ENCODE results near the gene SPPL3. TPM values are rescaled to one million over a fixed set of nuclear protein-coding genes. Genes with fewer than 3 reads are reported as not detected.

The SPPL3 gene
- total RNA-seq, 2 experiments from 2014 or later = 38.3 to 43.4 TPM

DNA sequence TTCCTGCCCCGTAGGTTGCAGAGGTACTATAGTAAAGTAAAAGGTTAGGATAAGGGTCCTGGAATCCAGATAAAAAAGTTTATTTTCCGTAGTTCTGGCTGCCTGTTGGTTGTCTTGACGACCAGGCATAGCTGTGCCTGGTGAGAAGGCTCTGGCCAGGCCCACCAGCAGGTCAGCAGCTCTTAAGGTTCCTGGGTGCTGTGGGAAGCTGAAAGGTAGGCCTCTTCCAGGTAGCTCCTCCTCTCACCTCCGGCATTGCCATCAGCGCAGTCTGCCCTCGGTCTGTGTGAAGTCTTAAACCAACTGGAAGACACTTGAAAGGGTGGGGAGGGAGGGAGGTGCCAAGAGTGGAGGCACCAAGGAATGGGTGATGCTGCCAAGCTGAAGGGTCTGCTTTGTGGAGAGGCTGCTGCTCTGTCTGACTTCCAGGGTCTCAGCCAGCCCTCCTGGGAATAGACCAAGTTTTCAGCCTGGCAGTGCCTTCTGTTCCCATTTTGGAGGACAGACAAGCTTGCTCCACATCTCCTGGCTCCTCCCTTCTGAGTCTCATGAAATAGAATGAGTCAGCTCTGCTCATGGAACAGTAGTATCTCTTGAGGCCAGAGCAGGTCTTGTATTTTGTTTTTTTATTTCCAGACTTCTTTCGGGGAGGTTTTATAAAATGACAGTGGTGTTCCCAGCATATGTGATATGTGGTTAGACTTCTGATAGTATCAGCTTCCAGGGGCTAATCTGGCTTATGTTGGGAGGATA, 183.7 kb downstream of the SPPL3 start:
- Histone ChIP-seq H3K27ac (ENCODE audit: low read depth in 1 of 2, low read length in 2 of 2) (no peak overlapping the region), H3K9me3 (ENCODE audit: control insufficient read depth in 1 of 2, insufficient read depth in 1 of 2, low read length in 2 of 2) (no peaks in the 10 kb centered on the region), H3K36me3 (ENCODE audit: insufficient read depth, low read length) (peaks cover 62% of the 10 kb centered on the region), H3K27me3 (ENCODE audit: control insufficient read depth in 1 of 2, insufficient read depth in 2 of 2, low read length in 2 of 2) (no peaks in the 10 kb centered on the region), H3K4me1 (ENCODE audit: insufficient read depth, low read length) (peaks cover 8% of the 10 kb centered on the region), H3K4me3 (ENCODE audit: low read length) (no peak overlapping the region)
- ChIA-PET POLR2A (no interaction called here), CTCF (interaction anchor here (0.9 to 1.9 kb wide), 2 partner anchors 18 to 73 kb away, joined by 3 to 7 read pairs; no protein-coding TSS in a partner anchor)
- no peak for ATAC-seq (ENCODE audit: poor library complexity)
- intact Hi-C loops (cut with DNase I, micrococcal nuclease) = no loop called here
- TF ChIP-seq, protein P1, sequence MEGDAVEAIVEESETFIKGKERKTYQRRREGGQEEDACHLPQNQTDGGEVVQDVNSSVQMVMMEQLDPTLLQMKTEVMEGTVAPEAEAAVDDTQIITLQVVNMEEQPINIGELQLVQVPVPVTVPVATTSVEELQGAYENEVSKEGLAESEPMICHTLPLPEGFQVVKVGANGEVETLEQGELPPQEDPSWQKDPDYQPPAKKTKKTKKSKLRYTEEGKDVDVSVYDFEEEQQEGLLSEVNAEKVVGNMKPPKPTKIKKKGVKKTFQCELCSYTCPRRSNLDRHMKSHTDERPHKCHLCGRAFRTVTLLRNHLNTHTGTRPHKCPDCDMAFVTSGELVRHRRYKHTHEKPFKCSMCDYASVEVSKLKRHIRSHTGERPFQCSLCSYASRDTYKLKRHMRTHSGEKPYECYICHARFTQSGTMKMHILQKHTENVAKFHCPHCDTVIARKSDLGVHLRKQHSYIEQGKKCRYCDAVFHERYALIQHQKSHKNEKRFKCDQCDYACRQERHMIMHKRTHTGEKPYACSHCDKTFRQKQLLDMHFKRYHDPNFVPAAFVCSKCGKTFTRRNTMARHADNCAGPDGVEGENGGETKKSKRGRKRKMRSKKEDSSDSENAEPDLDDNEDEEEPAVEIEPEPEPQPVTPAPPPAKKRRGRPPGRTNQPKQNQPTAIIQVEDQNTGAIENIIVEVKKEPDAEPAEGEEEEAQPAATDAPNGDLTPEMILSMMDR (IDR thresholded peaks at IDR 0.05) = no peak
- peaks cover 13% of the 10 kb centered on the region for H3K4me1 Mint-ChIP-seq (ENCODE audit: low read depth)
- H3K4me3 Mint-ChIP-seq = no peak overlapping the region
- no peaks in the 10 kb centered on the region for H3K9me3 Mint-ChIP-seq
- no peak overlapping the region for H3K27ac Mint-ChIP-seq
- peaks cover 71% of the 10 kb centered on the region for H3K36me3 Mint-ChIP-seq (ENCODE audit: low read depth)
- no peak for DNase-seq
- H3K27me3 Mint-ChIP-seq = no peaks in the 10 kb centered on the region

DNA sequence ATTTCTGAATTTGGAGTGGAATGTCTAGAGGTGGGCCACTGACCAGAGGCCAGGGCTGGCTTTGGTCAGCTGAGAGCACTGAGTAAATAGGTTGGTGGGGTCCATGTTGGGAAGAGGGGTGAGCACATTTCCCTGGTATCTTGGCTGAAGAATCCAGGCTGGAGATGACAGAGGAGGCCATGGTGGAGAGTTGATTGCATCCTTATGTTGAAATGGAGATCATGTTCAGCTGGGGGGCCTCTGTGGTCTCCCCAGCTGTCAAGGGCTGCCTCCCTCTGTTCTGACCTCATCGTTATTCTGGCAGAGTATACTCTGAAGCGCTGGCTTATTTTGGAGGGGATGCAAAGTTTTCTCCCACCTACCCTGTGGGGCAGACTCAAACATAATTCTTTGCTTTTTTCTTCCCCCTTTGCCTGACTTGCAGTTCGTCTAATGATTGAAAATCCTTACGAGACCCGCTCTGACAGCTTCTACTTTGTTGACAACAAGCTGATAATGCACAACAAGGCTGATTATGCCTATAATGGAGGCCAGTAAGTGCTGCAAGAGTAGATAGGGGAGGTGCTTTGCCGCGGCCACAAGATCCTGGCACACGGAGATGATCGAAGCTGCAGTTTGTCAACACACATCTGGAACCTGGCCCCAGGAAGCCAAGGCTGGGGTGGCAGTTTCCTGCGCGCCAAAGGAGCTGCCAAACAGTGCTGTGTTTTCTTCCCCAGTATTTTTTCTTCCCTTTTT, 184.5 kb downstream of the SPPL3 start:
- peaks cover 5% of the 10 kb centered on the region for H3K4me1 Mint-ChIP-seq (ENCODE audit: low read depth)
- H3K36me3 Mint-ChIP-seq (ENCODE audit: low read depth) = peaks cover 77% of the 10 kb centered on the region
- ChIA-PET POLR2A (no interaction called here), CTCF (interaction anchor here (0.9 to 1.9 kb wide), 2 partner anchors 17 to 72 kb away, joined by 3 to 7 read pairs; no protein-coding TSS in a partner anchor)
- no peaks in the 10 kb centered on the region for H3K27me3 Mint-ChIP-seq
- intact Hi-C loops (cut with DNase I, micrococcal nuclease) = loop anchor here (10.0 kb wide), 4 partner anchors 255 to 395 kb away; partner anchors contain the start of genes HNF1A (in 1 of the 2), PLA2G1B (in 1 of the 2) and SRSF9 (in 1 of the 2)
- H3K4me3 ChIP-seq (ENCODE audit: low read length) = no peak overlapping the region
- TF ChIP-seq, protein P1 (IDR thresholded peaks at IDR 0.05) = no peak
- peaks cover under 1% of the 10 kb centered on the region for H3K4me1 ChIP-seq (ENCODE audit: insufficient read depth, low read length)
- H3K27me3 ChIP-seq (ENCODE audit: control insufficient read depth in 1 of 2, insufficient read depth in 2 of 2, low read length in 2 of 2) = no peaks in the 10 kb centered on the region
- H3K36me3 ChIP-seq (ENCODE audit: insufficient read depth, low read length) = peaks cover 68% of the 10 kb centered on the region
- no peaks in the 10 kb centered on the region for H3K9me3 Mint-ChIP-seq
- ATAC-seq (ENCODE audit: poor library complexity) (no peak), DNase-seq (no peak)
- no peak overlapping the region for H3K27ac Mint-ChIP-seq
- H3K9me3 ChIP-seq (ENCODE audit: control insufficient read depth in 1 of 2, insufficient read depth in 1 of 2, low read length in 2 of 2) = no peaks in the 10 kb centered on the region
- H3K27ac ChIP-seq (ENCODE audit: low read depth in 1 of 2, low read length in 2 of 2) = no peak overlapping the region
- H3K4me3 Mint-ChIP-seq = no peak overlapping the region

DNA sequence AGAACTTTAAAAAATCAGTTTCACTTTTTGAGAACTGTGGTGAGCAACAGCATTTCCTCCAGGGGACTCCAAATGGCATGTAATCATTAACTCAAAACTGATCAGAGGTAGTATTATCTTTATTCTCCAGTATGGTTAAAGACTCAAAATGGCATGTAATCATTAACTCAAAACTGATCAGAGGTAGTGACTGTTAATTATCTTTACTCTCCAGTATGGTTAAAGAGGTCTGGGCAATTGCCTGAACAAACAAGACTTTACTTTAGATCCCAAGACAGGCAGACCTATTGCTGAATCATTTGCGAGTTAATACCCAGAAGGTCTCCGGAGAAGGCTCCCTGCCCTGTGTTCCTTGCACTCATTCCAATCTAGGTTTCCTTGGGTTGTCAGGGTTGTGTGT, 185.1 kb downstream of the SPPL3 start:
- Mint-ChIP-seq H3K27ac (no peak overlapping the region), H3K4me1 (ENCODE audit: low read depth) (peaks cover 6% of the 10 kb centered on the region), H3K9me3 (no peaks in the 10 kb centered on the region), H3K27me3 (no peaks in the 10 kb centered on the region), H3K4me3 (no peak overlapping the region), H3K36me3 (ENCODE audit: low read depth) (peaks cover 83% of the 10 kb centered on the region)
- H3K27me3 ChIP-seq (ENCODE audit: control insufficient read depth in 1 of 2, insufficient read depth in 2 of 2, low read length in 2 of 2) = no peaks in the 10 kb centered on the region
- DNase-seq (no peak), ATAC-seq (ENCODE audit: poor library complexity) (no peak)
- POLR2A ChIA-PET = no interaction called here
- H3K4me1 ChIP-seq (ENCODE audit: insufficient read depth, low read length) = peaks cover under 1% of the 10 kb centered on the region
- intact Hi-C loops (cut with DNase I, micrococcal nuclease) = loop anchor here (10.0 kb wide), 4 partner anchors 254 to 394 kb away; partner anchors contain the start of genes HNF1A (in 1 of the 2), PLA2G1B (in 1 of the 2) and SRSF9 (in 1 of the 2)
- no peak overlapping the region for H3K4me3 ChIP-seq (ENCODE audit: low read length)
- CTCF ChIA-PET = no interaction called here
- TF ChIP-seq, protein P1 (IDR thresholded peaks at IDR 0.05) = no peak
- H3K36me3 ChIP-seq (ENCODE audit: insufficient read depth, low read length) = peaks cover 71% of the 10 kb centered on the region
- no peaks in the 10 kb centered on the region for H3K9me3 ChIP-seq (ENCODE audit: control insufficient read depth in 1 of 2, insufficient read depth in 1 of 2, low read length in 2 of 2)
- H3K27ac ChIP-seq (ENCODE audit: low read depth in 1 of 2, low read length in 2 of 2) = no peak overlapping the region
